ENCODE results near the gene C9orf40.

C9orf40 gene

GRCh38 chr9:74951107-74951720 is 1.5 kb downstream of the C9orf40 start:
- Histone ChIP-seq H3K9me3 (replicated peaks in 1 of 11) (no peaks in the 10 kb centered on the region), H3K36me3 (peaks cover 0 to 26% (median 4%) of the 10 kb centered on the region in 11 experiments; a peak in 7 of 22 replicates), H4K20me1 (0 out of 22 replicates have a peak, but pooled peaks cover 0 to 6% (median 0%) of the 10 kb centered on the region in 11 experiments), H3K4me1 (peaks cover 27 to 53% (median 41%) of the 10 kb centered on the region in 10 experiments), H3K27ac (peak overlapping the region in 10 of 11 experiments; percentile 95 to 99 (median 98); a peak in 19 of 22 replicates), H3K27me3 (no peaks in the 10 kb centered on the region), H3K4me3 (peak overlapping the region; percentile 77 to 96 (median 92)), H3K9ac (peak overlapping the region; percentile 92 to 99 (median 97)), H3K4me2 (peak overlapping the region; percentile 67 to 85 (median 78))
- no peak for TF ChIP-seq Cebpa-rat (IDR thresholded peaks at IDR 0.05)

GRCh38 chr9:74949859-74950855 is 2.6 kb downstream of the C9orf40 start:
- 0 out of 22 replicates have a peak, but pooled peaks cover 0 to 6% (median 0%) of the 10 kb centered on the region in 11 experiments for H4K20me1 ChIP-seq
- H3K9me3 ChIP-seq (replicated peaks in 1 of 11): no peaks in the 10 kb centered on the region
- no peaks in the 10 kb centered on the region for H3K27me3 ChIP-seq
- H3K4me2 ChIP-seq: peak overlapping the region; percentile 30 to 80 (median 68)
- peaks cover 27 to 56% (median 43%) of the 10 kb centered on the region in 10 experiments for H3K4me1 ChIP-seq
- no peak overlapping the region for H3K27ac ChIP-seq
- H3K4me3 ChIP-seq: 0 out of 20 replicates have a peak overlapping the region, but pooled peaks of 1 of the 10 experiments have one; percentile 83
- TF ChIP-seq Cebpa-rat (IDR thresholded peaks at IDR 0.05): no peak
- H3K9ac ChIP-seq: no peak overlapping the region
- peaks cover 0 to 35% (median 4%) of the 10 kb centered on the region in 11 experiments; a peak in 7 of 22 replicates for H3K36me3 ChIP-seq

- no peaks in the 10 kb centered on the region for H3K27me3 ChIP-seq
- peaks cover 0 to 35% (median 4%) of the 10 kb centered on the region in 11 experiments; a peak in 7 of 22 replicates for H3K36me3 ChIP-seq
- no peak for TF ChIP-seq Cebpa-rat (IDR thresholded peaks at IDR 0.05)
- peaks cover 22 to 53% (median 41%) of the 10 kb centered on the region in 10 experiments for H3K4me1 ChIP-seq
- 0 out of 22 replicates have a peak, but pooled peaks cover 0 to 6% (median 0%) of the 10 kb centered on the region in 11 experiments for H4K20me1 ChIP-seq
- no peaks in the 10 kb centered on the region for H3K9me3 ChIP-seq (replicated peaks in 1 of 11)
- peak overlapping the region in 8 of 11 experiments; percentile 8 to 80 (median 54); a peak in 13 of 22 replicates for H3K4me2 ChIP-seq
- H3K4me3 ChIP-seq: no peak overlapping the region
- no peak overlapping the region for H3K9ac ChIP-seq
- H3K27ac ChIP-seq: no peak overlapping the region
Measured at GRCh38 chr9:74948937-74949336, 3.8 kb downstream of the C9orf40 start.

- no peak for TF ChIP-seq Cebpa-rat (IDR thresholded peaks at IDR 0.05)
- Histone ChIP-seq H3K27me3 (no peaks in the 10 kb centered on the region), H3K4me2 (peak overlapping the region in 3 of 11 experiments; percentile 1 to 23 (median 2); a peak in 4 of 22 replicates), H3K9ac (no peak overlapping the region), H4K20me1 (0 out of 22 replicates have a peak, but pooled peaks cover 0 to 6% (median 0%) of the 10 kb centered on the region in 11 experiments), H3K36me3 (peaks cover 0 to 35% (median 4%) of the 10 kb centered on the region in 11 experiments; a peak in 7 of 22 replicates), H3K4me1 (peaks cover 29 to 52% (median 42%) of the 10 kb centered on the region in 10 experiments), H3K9me3 (replicated peaks in 1 of 11) (peaks cover 0 to 16% (median 0%) of the 10 kb centered on the region in 11 experiments; a peak in 9 of 22 replicates), H3K27ac (no peak overlapping the region), H3K4me3 (no peak overlapping the region)
Measured at GRCh38 chr9:74946686-74947085, 6.0 kb downstream of the C9orf40 start.

GRCh38 chr9:74942801-74943200 is 9.9 kb downstream of the C9orf40 start:
- H3K27me3 ChIP-seq: no peaks in the 10 kb centered on the region
- peaks cover 8 to 24% (median 17%) of the 10 kb centered on the region in 10 experiments; a peak in 16 of 20 replicates for H3K4me1 ChIP-seq
- H3K9ac ChIP-seq: no peak overlapping the region
- H3K36me3 ChIP-seq: peaks cover 0 to 25% (median 2%) of the 10 kb centered on the region in 11 experiments; a peak in 6 of 22 replicates
- no peak for TF ChIP-seq Cebpa-rat (IDR thresholded peaks at IDR 0.05)
- H3K27ac ChIP-seq: peak overlapping the region in 2 of 11 experiments; percentile 26 to 51; a peak in 3 of 22 replicates
- peak overlapping the region in 9 of 11 experiments; percentile 3 to 50 (median 26); a peak in 15 of 22 replicates for H3K4me2 ChIP-seq
- H4K20me1 ChIP-seq: no peaks in the 10 kb centered on the region
- no peak overlapping the region for H3K4me3 ChIP-seq
- H3K9me3 ChIP-seq (replicated peaks in 1 of 11): peaks cover 0 to 16% (median 0%) of the 10 kb centered on the region in 11 experiments; a peak in 9 of 22 replicates

GRCh38 chr9:74940600-74940999 is 12.1 kb downstream of the C9orf40 start:
- H3K9me3 ChIP-seq (replicated peaks in 1 of 11): peaks cover 0 to 16% (median 0%) of the 10 kb centered on the region in 11 experiments; a peak in 9 of 22 replicates
- H3K4me2 ChIP-seq: no peak overlapping the region
- H3K4me1 ChIP-seq: peaks cover 0 to 20% (median 9%) of the 10 kb centered on the region in 10 experiments; a peak in 11 of 20 replicates
- H3K36me3 ChIP-seq: 0 out of 22 replicates have a peak, but pooled peaks cover 0 to 3% (median 0%) of the 10 kb centered on the region in 11 experiments
- no peak overlapping the region for H3K9ac ChIP-seq
- H3K27ac ChIP-seq: no peak overlapping the region
- H3K4me3 ChIP-seq: no peak overlapping the region
- TF ChIP-seq Cebpa-rat (IDR thresholded peaks at IDR 0.05): no peak
- no peaks in the 10 kb centered on the region for H3K27me3 ChIP-seq
- no peaks in the 10 kb centered on the region for H4K20me1 ChIP-seq

- no peaks in the 10 kb centered on the region for H3K27me3 ChIP-seq
- H3K4me2 ChIP-seq: no peak overlapping the region
- no peaks in the 10 kb centered on the region for H3K36me3 ChIP-seq
- no peak overlapping the region for H3K27ac ChIP-seq
- TF ChIP-seq Cebpa-rat (IDR thresholded peaks at IDR 0.05): no peak
- H3K4me1 ChIP-seq: no peaks in the 10 kb centered on the region
- H3K9ac ChIP-seq: no peak overlapping the region
- peaks cover 16 to 34% (median 28%) of the 10 kb centered on the region in 11 experiments for H3K9me3 ChIP-seq (replicated peaks in 1 of 11)
- no peaks in the 10 kb centered on the region for H4K20me1 ChIP-seq
- H3K4me3 ChIP-seq: no peak overlapping the region
Measured at GRCh38 chr9:74935008-74935407, 17.7 kb downstream of the C9orf40 start.

GRCh38 chr9:74921737-74922136 is 31.0 kb downstream of the C9orf40 start:
- H3K27ac ChIP-seq: no peak overlapping the region
- H3K36me3 ChIP-seq: no peaks in the 10 kb centered on the region
- H3K9ac ChIP-seq: no peak overlapping the region
- no peak overlapping the region for H3K4me3 ChIP-seq
- H3K4me2 ChIP-seq: no peak overlapping the region
- H3K9me3 ChIP-seq (replicated peaks in 1 of 11): no peaks in the 10 kb centered on the region
- H3K4me1 ChIP-seq: no peaks in the 10 kb centered on the region
- TF ChIP-seq Cebpa-rat (IDR thresholded peaks at IDR 0.05): no peak
- H4K20me1 ChIP-seq: no peaks in the 10 kb centered on the region
- no peaks in the 10 kb centered on the region for H3K27me3 ChIP-seq

All from BLaER1 treated with 17β-estradiol and CSF1 and Interleukin-3, amounts not matched to agents 10 nM and 100 nM (cell line).